ENCODE results near the gene RBBP7. TPM values are rescaled to one million over a fixed set of nuclear protein-coding genes. Genes with fewer than 3 reads are reported as not detected.

RBBP7 gene
- total RNA-seq, 1 experiment from 2014 or later: 131 TPM

DNA sequence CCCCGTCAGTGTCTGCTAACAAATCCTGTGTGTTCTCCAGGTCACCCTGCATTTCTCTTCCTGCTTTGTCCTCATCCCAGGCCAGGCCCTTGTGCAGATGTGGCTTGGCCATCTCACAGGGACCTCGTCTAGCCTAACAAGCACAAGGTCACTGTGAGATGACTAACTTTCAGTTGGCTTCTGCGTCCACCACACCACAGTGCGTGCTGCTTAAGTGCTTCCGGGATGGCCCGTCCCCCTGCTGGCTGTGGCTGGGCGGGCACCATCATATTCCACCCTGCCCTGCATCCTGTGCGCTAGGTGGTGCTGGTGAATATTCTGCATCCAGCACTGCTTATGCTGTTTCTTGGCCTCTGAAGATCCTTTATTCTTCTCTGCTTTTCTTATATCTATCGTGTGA, 33.8 kb downstream of the RBBP7 start:
- DNase-seq (ENCODE audit: low spot score): no peak
- in situ Hi-C loops (cut with HindIII; ENCODE audit: low sequenced_read_pairs): no loop called here

GRCh38 chrX:16834806-16835205, 35.4 kb downstream of the RBBP7 start:
- in situ Hi-C loops (cut with HindIII; ENCODE audit: low sequenced_read_pairs): no loop called here

DNA sequence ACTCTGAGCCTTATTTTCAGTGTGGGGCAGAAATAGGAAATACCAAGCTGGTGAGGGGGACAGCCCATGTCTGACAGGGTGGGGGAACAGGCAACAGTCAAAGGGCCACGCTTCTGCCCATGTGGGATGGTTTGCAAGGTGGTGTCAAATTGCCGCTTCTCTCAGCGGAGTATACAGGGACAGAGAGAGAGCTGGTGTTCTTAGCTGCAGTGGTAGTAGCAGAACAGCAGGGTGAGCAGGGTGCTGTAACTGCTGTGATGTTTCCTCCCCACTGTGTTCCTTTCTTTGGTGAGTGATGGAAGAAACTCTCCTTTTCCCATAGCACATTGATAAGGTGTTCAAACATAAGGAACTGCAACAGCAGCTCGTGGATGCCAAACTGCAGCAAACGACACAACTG, 37.9 kb downstream of the RBBP7 start:
- in situ Hi-C loops (cut with HindIII; ENCODE audit: low sequenced_read_pairs): no loop called here

More at GRCh38 chrX:16834806-16835205, 35.4 kb downstream of the RBBP7 start:
- DNase-seq (ENCODE audit: low spot score): no peak

GRCh38 chrX:16828124-16828908, 41.8 kb downstream of the RBBP7 start:
- in situ Hi-C loops (cut with HindIII; ENCODE audit: low sequenced_read_pairs): no loop called here
- DNase-seq (ENCODE audit: low spot score): no peak

More for the DNA sequence above, 37.9 kb downstream of the RBBP7 start:
- no peak for DNase-seq (ENCODE audit: low spot score)

DNA sequence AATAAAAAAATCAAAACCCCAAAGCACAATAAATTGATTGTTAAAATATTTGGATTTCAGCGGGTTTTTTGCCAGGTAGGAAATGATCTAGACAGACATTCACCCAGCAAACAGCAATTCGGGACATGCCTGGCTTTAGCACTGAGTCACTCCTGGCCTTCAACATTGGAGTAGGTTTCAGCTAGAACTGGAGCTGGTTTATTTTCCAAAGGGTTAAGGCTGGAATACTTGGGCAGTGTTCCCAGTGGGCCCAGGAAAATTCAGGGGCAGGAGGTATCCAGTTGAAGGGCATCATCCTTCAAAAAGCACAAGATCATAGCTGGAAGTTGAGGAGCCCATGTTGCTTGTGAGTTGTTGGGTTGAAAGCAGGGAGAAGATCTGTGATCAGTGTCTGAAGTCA, 42.9 kb downstream of the RBBP7 start:
- DNase-seq (ENCODE audit: low spot score): no peak
- in situ Hi-C loops (cut with HindIII; ENCODE audit: low sequenced_read_pairs): no loop called here

DNA sequence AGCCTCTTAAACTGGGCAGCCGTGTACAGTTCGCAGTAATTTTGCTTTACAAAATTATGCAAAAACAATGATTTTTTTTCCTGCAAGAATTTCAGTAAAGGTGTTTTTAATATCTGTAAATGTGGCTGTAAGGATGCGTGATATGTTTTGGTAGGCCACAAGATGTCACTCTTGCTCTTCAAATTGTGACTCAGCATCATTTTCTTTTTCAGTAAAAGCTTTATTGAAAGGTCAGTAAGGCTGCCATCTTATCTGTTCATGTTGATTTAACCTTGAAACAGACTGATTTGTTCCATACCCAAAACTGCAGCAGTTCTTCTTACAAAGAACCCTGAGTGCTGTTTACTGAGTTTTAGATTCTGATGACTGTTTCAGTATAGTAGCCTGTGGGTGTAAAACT, 44.0 kb downstream of the RBBP7 start:
- peak; percentile 59 for DNase-seq (ENCODE audit: low spot score)
- in situ Hi-C loops (cut with HindIII; ENCODE audit: low sequenced_read_pairs): no loop called here

GRCh38 chrX:16825264-16826035, 44.7 kb downstream of the RBBP7 start:
- no peak for DNase-seq (ENCODE audit: low spot score)
- in situ Hi-C loops (cut with HindIII; ENCODE audit: low sequenced_read_pairs): no loop called here

DNA sequence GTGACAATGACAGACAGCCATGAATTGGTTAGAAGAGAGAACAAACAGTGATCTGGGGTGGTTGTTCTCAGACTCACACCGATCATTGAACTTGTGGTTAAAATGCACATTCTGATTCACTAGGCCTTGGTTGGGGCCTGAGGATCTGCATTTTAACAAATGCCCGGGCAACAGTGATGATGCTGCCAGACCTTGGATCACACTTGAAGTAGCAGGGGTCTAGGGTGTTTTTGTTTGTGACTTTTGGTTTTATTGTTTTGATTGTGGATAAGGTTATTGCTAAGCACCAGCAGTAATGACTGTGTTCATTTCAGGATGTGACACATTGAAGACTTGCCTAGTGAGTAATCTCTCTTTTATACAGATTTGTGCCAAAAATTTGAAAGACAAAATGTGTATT, 47.4 kb downstream of the RBBP7 start:
- in situ Hi-C loops (cut with HindIII; ENCODE audit: low sequenced_read_pairs): no loop called here
- no peak for DNase-seq (ENCODE audit: low spot score)

DNA sequence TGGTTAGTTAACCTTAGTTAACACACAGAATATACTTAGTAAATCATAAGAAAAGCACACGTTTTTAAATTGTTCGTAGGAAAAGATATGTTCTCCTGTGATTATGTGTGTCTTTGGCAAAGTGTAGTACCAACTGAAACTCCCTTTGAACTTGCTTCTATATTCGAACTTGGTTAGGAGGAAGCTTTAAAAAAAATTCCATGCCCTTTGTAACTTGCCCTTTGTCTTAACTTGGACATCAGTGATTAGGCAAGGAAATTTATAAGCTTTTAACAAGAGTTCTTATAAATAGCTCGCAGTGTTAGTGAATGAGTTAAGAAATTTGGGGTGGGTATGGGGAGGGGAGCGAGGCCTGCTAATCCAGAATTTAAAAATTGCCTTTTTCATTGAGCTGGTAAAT, 50.5 kb downstream of the RBBP7 start:
- in situ Hi-C loops (cut with HindIII; ENCODE audit: low sequenced_read_pairs): no loop called here

DNA sequence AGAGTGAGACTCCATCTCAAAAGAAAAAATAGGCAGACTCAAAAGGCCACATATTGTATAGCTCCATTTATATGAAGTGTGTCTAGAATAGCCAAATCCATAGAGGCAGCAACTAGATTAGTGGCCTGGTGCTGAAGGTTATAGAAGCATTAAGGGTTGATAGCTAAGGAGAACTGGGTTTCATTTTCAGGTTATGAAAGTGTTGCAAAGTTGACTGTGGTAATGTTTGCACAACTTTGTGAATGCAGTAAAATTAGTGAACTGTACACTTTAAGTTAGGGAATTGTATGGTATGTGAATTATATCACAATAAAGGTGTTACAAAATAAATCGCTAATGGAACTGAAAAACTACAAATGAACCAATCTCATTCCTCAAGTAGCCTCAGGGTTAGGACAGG, 55.6 kb downstream of the RBBP7 start:
- in situ Hi-C loops (cut with HindIII; ENCODE audit: low sequenced_read_pairs): no loop called here

More for the DNA sequence above, 50.5 kb downstream of the RBBP7 start:
- no peak for DNase-seq (ENCODE audit: low spot score)

GRCh38 chrX:16807976-16808542, 62.1 kb downstream of the RBBP7 start:
- in situ Hi-C loops (cut with HindIII; ENCODE audit: low sequenced_read_pairs): no loop called here
- no peak for DNase-seq (ENCODE audit: low spot score)

More for the DNA sequence above, 55.6 kb downstream of the RBBP7 start:
- no peak for DNase-seq (ENCODE audit: low spot score)

DNA sequence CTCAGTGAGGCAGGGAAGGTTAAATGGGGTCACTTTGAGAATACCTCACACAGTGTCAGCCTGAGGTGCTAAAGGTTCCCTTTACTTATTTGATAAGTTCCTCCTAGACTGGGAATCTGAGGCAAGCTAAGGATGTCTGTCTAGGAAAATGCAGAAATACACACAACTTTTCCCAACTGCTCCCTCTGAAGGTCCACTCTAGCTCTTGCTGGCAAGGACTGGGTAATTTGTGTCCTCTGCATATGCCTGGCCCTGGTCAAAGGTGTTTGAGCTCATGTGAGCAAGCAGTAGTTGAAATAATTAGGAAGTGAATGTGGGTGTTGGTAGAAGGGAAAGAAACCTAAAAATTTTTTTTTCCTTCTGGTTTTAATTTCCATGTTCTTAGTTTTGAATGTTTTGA, 62.6 kb downstream of the RBBP7 start:
- DNase-seq (ENCODE audit: low spot score): no peak
- in situ Hi-C loops (cut with HindIII; ENCODE audit: low sequenced_read_pairs): no loop called here

DNA sequence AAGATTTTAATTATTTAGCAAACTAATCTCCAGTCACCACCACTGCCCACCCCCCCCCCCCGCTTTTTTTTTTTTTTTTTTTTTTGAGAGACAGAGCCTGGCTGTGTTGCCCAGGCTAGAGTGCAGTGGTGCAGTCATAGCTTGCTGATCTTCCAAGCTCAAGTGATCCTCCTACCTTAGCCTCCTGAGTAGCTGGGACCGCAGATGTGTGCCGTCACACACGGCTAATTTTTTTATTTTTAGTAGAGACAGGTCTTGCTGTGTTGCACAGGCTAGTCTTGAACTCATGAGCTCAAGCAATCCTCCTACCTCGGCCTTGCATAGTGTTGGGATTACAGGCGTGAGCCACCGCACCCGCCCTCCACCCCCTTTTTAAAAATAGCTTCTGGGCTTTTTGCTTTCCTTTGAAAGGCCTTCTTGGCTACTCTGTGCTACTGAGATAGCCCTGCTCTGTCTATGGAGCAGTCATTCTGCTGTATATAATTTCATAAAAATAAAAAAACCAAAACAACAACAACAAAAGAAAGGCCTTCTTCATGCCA, 65.2 kb downstream of the RBBP7 start:
- in situ Hi-C loops (cut with HindIII; ENCODE audit: low sequenced_read_pairs): no loop called here
- DNase-seq (ENCODE audit: low spot score): no peak

DNA sequence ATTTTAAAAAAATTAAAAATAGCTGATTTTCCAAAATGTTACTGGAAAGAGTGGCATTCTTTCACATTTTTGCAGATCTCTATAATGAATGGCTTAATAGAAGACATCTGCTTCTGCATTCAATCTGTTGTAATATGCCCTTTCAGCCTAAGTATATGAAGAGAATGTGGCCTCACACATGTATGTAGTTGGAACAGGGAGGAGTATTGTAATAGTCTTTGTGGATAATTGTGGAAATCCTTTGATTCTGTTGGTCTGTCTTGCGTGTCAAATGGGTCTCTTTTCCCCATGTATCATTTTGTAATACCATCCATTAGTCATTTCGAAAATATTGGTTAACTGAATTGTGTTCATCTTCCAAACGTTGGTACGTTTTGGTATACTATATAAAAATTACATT, 72.3 kb downstream of the RBBP7 start:
- in situ Hi-C loops (cut with HindIII; ENCODE audit: low sequenced_read_pairs): no loop called here
- DNase-seq (ENCODE audit: low spot score): no peak

DNA sequence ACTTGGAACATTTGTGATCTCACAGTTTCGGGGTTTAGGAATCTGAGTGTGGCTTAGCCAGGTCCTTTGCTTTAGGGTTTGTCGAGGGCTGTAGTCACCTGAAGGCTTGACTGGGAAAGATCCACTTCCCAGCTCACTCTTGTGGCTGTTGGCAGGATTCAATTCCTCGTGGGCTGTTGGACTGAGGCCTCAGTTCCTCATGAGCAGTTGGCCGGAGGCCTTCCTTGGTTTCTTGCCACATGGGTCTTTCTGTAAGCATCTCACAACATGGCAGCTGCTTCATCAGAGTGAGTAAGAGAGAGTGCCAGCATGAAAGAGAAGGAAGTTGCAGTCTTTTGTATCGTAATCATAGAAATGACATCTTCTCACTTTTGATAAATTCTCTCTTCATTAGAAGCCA, 72.8 kb downstream of the RBBP7 start:
- in situ Hi-C loops (cut with HindIII; ENCODE audit: low sequenced_read_pairs): no loop called here
- peak; percentile 80 for DNase-seq (ENCODE audit: low spot score)

- DNase-seq (ENCODE audit: low spot score): no peak
- in situ Hi-C loops (cut with HindIII; ENCODE audit: low sequenced_read_pairs): no loop called here
These were observed 73.9 kb downstream of the RBBP7 start for GRCh38 chrX:16796298-16796697.
